ENCODE results near the gene TEX14. TPM values are rescaled to one million over a fixed set of nuclear protein-coding genes. Genes with fewer than 3 reads are reported as not detected.
A peak's percentile ranks its signal among the peaks of the same experiment; 100 is the strongest.

Gene TEX14
- total RNA-seq, 2 donors from 2014 or later = 0.92 TPM; not detected in 1

DNA sequence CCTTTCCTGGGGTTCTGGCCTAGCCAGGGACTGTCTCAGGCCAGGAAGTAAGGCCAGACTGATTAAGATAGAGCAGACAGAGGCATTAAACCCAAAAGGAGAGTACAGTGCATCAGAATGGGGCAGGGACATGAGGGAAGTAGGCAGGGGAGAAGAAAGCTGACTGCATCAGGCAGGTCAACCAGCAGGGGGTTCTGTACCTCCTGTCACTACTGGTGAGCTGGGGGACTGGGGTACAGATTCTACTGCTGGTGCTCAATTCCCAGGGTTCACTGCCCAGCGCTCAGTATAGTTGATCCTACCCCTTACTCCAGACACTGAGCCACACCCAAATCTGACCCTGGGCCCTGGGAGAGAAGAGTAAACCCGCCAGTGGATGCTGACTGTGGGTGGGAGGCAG lies 164.5 kb downstream of the TEX14 start:
- Histone ChIP-seq H3K4me3 (no peak overlapping the region), H3K27ac (peak overlapping the region; percentile 63 to 86), H3K27me3 (replicated peaks; ENCODE audit: insufficient read depth) (no peaks in the 10 kb centered on the region), H3K4me1 (ENCODE audit: control insufficient read depth in 1 of 2, low read depth in 2 of 2) (peaks cover 19 to 67% of the 10 kb centered on the region in 2 donors), H3K36me3 (no peaks in the 10 kb centered on the region), H3K9me3 (no peaks in the 10 kb centered on the region)
- ATAC-seq (ENCODE audit: insufficient number of reproducible peaks, low FRiP score, low read depth) (no peak), DNase-seq (ENCODE audit: low spot score) (no peak)
- TF ChIP-seq, protein P1, sequence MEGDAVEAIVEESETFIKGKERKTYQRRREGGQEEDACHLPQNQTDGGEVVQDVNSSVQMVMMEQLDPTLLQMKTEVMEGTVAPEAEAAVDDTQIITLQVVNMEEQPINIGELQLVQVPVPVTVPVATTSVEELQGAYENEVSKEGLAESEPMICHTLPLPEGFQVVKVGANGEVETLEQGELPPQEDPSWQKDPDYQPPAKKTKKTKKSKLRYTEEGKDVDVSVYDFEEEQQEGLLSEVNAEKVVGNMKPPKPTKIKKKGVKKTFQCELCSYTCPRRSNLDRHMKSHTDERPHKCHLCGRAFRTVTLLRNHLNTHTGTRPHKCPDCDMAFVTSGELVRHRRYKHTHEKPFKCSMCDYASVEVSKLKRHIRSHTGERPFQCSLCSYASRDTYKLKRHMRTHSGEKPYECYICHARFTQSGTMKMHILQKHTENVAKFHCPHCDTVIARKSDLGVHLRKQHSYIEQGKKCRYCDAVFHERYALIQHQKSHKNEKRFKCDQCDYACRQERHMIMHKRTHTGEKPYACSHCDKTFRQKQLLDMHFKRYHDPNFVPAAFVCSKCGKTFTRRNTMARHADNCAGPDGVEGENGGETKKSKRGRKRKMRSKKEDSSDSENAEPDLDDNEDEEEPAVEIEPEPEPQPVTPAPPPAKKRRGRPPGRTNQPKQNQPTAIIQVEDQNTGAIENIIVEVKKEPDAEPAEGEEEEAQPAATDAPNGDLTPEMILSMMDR (IDR thresholded peaks at IDR 0.05) = no peak

GRCh38 chr17:58525239-58525638 lies 166.6 kb downstream of the TEX14 start:
- DNase-seq (ENCODE audit: low spot score) = peak; percentile 31

GRCh38 chr17:58521680-58522079 lies 170.2 kb downstream of the TEX14 start:
- Histone ChIP-seq H3K27me3 (replicated peaks; ENCODE audit: insufficient read depth) (no peaks in the 10 kb centered on the region), H3K4me1 (ENCODE audit: control insufficient read depth in 1 of 2, low read depth in 2 of 2) (peaks cover 12 to 34% of the 10 kb centered on the region in 2 donors), H3K4me3 (no peak overlapping the region), H3K36me3 (no peaks in the 10 kb centered on the region), H3K27ac (no peak overlapping the region), H3K9me3 (no peaks in the 10 kb centered on the region)
- ATAC-seq (ENCODE audit: insufficient number of reproducible peaks, low FRiP score, low read depth) = no peak
- no peak for DNase-seq (ENCODE audit: low spot score)
- TF ChIP-seq, protein P1 (IDR thresholded peaks at IDR 0.05) = no peak

More at GRCh38 chr17:58525239-58525638, 166.6 kb downstream of the TEX14 start:
- H3K4me3 ChIP-seq = no peak overlapping the region
- no peaks in the 10 kb centered on the region for H3K36me3 ChIP-seq
- no peaks in the 10 kb centered on the region for H3K9me3 ChIP-seq
- H3K27me3 ChIP-seq (replicated peaks; ENCODE audit: insufficient read depth) = no peaks in the 10 kb centered on the region
- TF ChIP-seq, protein P1 (IDR thresholded peaks at IDR 0.05) = no peak
- ATAC-seq (ENCODE audit: insufficient number of reproducible peaks, low FRiP score, low read depth) = peak; percentile 56
- H3K4me1 ChIP-seq (ENCODE audit: control insufficient read depth in 1 of 2, low read depth in 2 of 2) = peaks cover 19 to 52% of the 10 kb centered on the region in 2 donors
- peak overlapping the region; percentile 69 to 86 for H3K27ac ChIP-seq

DNA sequence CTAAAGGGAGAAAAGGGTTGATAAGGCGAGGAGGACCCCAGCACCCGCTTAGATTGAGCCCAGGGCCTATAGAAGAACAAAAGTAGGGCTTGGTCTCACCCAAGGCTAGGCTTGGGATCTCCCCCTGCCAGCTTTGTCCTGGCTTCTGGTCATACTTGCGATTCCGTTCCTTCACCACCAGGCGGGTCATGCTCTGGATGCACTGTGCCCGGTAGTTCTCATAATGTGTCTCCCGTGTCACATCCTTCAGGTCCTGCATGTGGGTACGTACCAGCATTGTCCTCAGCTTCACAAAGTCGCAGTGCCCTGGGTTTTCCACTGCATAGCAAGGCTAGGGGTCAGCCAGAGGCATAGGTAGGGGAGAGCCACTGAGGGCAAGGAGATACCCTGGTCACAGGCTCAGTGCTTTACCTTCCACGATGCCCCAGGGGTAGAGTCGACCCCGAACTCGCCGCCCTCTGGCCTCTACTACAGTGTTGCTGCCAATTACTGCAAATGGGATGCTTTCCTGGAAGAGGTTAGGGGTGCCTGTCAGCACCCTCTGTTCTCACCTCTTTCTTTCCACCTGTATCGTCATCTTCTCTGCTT lies 170.9 kb downstream of the TEX14 start:
- H3K27ac ChIP-seq = no peak overlapping the region
- H3K27me3 ChIP-seq (replicated peaks; ENCODE audit: insufficient read depth) = no peaks in the 10 kb centered on the region
- no peak for ATAC-seq (ENCODE audit: insufficient number of reproducible peaks, low FRiP score, low read depth)
- TF ChIP-seq, protein P1 (IDR thresholded peaks at IDR 0.05) = peak; percentile 24
- no peak for DNase-seq (ENCODE audit: low spot score)
- H3K36me3 ChIP-seq = no peaks in the 10 kb centered on the region
- H3K4me3 ChIP-seq = no peak overlapping the region
- H3K9me3 ChIP-seq = no peaks in the 10 kb centered on the region
- H3K4me1 ChIP-seq (ENCODE audit: control insufficient read depth in 1 of 2, low read depth in 2 of 2) = peaks cover 10 to 39% of the 10 kb centered on the region in 2 donors

GRCh38 chr17:58517928-58518609 lies 173.8 kb downstream of the TEX14 start:
- peaks cover 20 to 49% of the 10 kb centered on the region in 2 donors for H3K4me1 ChIP-seq (ENCODE audit: control insufficient read depth in 1 of 2, low read depth in 2 of 2)
- H3K36me3 ChIP-seq = no peaks in the 10 kb centered on the region
- ATAC-seq (ENCODE audit: insufficient number of reproducible peaks, low FRiP score, low read depth) (peak; percentile 94), DNase-seq (ENCODE audit: low spot score) (peak; percentile 100)
- no peaks in the 10 kb centered on the region for H3K27me3 ChIP-seq (replicated peaks; ENCODE audit: insufficient read depth)
- H3K4me3 ChIP-seq = peak overlapping the region; percentile 71
- H3K27ac ChIP-seq = peak overlapping the region; percentile 90 to 99
- TF ChIP-seq, protein P1 (IDR thresholded peaks at IDR 0.05) = no peak
- no peaks in the 10 kb centered on the region for H3K9me3 ChIP-seq

Data from thoracic aorta (tissue), 2 donors.